ENCODE measurements around the gene STEAP3. TPM values are rescaled to one million over a fixed set of nuclear protein-coding genes. Genes with fewer than 3 reads are reported as not detected.

The STEAP3 gene
- total RNA-seq, 1 experiment from 2014 or later = 32.3 TPM

DNA sequence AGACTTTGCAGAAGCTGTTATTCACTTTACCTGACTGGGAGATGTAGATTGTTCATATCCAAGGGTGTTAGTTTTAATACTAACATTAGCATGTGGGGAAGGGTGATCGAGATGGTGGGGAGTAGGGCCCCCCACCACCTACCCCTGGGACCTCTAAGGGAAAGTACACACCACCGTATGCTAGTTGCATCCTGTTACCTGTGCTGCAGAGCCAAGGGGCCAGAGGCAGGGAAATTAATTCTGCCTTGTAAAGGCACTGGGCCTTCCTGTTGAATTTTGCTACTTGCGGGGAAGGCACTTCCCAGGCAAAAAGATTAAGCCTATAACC, 9.0 kb downstream of the STEAP3 start:
- POLR2A ChIA-PET = no interaction called here
- TF ChIP-seq JUND (IDR thresholded peaks at IDR 0.05) (no peak), ELF1 (IDR thresholded peaks at IDR 0.05; ENCODE audit: borderline replicate concordance, low read depth) (no peak), EZH2phosphoT487 (IDR thresholded peaks at IDR 0.05; ENCODE audit: borderline replicate concordance) (no peak), RAD21 (IDR thresholded peaks at IDR 0.05; ENCODE audit: low read depth) (no peak)
- TF ChIP-seq, protein P1, sequence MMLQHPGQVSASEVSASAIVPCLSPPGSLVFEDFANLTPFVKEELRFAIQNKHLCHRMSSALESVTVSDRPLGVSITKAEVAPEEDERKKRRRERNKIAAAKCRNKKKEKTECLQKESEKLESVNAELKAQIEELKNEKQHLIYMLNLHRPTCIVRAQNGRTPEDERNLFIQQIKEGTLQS (IDR thresholded peaks at IDR 0.05) = no peak
- TF ChIP-seq, protein P2, sequence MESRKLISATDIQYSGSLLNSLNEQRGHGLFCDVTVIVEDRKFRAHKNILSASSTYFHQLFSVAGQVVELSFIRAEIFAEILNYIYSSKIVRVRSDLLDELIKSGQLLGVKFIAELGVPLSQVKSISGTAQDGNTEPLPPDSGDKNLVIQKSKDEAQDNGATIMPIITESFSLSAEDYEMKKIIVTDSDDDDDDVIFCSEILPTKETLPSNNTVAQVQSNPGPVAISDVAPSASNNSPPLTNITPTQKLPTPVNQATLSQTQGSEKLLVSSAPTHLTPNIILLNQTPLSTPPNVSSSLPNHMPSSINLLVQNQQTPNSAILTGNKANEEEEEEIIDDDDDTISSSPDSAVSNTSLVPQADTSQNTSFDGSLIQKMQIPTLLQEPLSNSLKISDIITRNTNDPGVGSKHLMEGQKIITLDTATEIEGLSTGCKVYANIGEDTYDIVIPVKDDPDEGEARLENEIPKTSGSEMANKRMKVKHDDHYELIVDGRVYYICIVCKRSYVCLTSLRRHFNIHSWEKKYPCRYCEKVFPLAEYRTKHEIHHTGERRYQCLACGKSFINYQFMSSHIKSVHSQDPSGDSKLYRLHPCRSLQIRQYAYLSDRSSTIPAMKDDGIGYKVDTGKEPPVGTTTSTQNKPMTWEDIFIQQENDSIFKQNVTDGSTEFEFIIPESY (IDR thresholded peaks at IDR 0.05; ENCODE audit: extremely low read depth, insufficient replicate concordance, low read length) = no peak
- TF ChIP-seq, protein P3, sequence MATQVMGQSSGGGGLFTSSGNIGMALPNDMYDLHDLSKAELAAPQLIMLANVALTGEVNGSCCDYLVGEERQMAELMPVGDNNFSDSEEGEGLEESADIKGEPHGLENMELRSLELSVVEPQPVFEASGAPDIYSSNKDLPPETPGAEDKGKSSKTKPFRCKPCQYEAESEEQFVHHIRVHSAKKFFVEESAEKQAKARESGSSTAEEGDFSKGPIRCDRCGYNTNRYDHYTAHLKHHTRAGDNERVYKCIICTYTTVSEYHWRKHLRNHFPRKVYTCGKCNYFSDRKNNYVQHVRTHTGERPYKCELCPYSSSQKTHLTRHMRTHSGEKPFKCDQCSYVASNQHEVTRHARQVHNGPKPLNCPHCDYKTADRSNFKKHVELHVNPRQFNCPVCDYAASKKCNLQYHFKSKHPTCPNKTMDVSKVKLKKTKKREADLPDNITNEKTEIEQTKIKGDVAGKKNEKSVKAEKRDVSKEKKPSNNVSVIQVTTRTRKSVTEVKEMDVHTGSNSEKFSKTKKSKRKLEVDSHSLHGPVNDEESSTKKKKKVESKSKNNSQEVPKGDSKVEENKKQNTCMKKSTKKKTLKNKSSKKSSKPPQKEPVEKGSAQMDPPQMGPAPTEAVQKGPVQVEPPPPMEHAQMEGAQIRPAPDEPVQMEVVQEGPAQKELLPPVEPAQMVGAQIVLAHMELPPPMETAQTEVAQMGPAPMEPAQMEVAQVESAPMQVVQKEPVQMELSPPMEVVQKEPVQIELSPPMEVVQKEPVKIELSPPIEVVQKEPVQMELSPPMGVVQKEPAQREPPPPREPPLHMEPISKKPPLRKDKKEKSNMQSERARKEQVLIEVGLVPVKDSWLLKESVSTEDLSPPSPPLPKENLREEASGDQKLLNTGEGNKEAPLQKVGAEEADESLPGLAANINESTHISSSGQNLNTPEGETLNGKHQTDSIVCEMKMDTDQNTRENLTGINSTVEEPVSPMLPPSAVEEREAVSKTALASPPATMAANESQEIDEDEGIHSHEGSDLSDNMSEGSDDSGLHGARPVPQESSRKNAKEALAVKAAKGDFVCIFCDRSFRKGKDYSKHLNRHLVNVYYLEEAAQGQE (IDR thresholded peaks at IDR 0.05; ENCODE audit: low read depth) = no peak

More for the DNA sequence above, 9.0 kb downstream of the STEAP3 start:
- H3K4me2 ChIP-seq (ENCODE audit: low read length) = no peak overlapping the region
- H3K9ac ChIP-seq (ENCODE audit: low read length) = no peak overlapping the region
- ATAC-seq (no peak), DNase-seq (ENCODE audit: low read depth, low spot score) (no peak)
- no peaks in the 10 kb centered on the region for H3K27me3 ChIP-seq (ENCODE audit: insufficient read depth, low read length)
- no peak overlapping the region for H2AFZ ChIP-seq (ENCODE audit: low read depth, low read length, poor library complexity, severe bottlenecking)
- ChIA-PET CTCF (no interaction called here), RAD21 (ENCODE audit: low non-redundant PET in 1 of 2, low total read pairs in 2 of 2, uncharacterized antibody in 2 of 2, unreplicated experiment in 2 of 2) (no interaction called here)
- H3K4me3 ChIP-seq (replicated peaks in 1 of 2; ENCODE audit: low read depth in 1 of 2, low read length in 2 of 2) = no peak overlapping the region
- H3K36me3 ChIP-seq (ENCODE audit: control insufficient read depth in 1 of 2, insufficient read depth in 2 of 2, low read length in 2 of 2) = peaks cover 0 to 7% of the 10 kb centered on the region in 2 experiments; a peak in 1 of 4 replicates
- H3K4me1 ChIP-seq (ENCODE audit: control insufficient read depth in 1 of 2, insufficient read depth in 2 of 2, low read length in 2 of 2) = peaks cover 0 to 6% of the 10 kb centered on the region in 2 experiments; a peak in 2 of 4 replicates
- H3K79me2 ChIP-seq (ENCODE audit: insufficient read depth, low read length) = peaks cover 18% of the 10 kb centered on the region
- intact Hi-C loops (cut with micrococcal nuclease) = no loop called here
- no peaks in the 10 kb centered on the region for H4K20me1 ChIP-seq (ENCODE audit: insufficient read depth)
- no TSS peak for BruUV-seq (replicated peaks)
- no peaks in the 10 kb centered on the region for H3K9me2 ChIP-seq (ENCODE audit: insufficient read depth)
- no peak overlapping the region for H3K27ac ChIP-seq (ENCODE audit: low read depth, low read length)
- H3K9me3 ChIP-seq (ENCODE audit: control insufficient read depth in 1 of 2, insufficient read depth in 1 of 2, low read depth in 1 of 2, low read length in 2 of 2) = no peaks in the 10 kb centered on the region

Data from HCT116 (cell line).